ENCODE results near the gene SPPL3. TPM values are rescaled to one million over a fixed set of nuclear protein-coding genes. Genes with fewer than 3 reads are reported as not detected.

The SPPL3 gene
- total and polyA plus RNA-seq, 2 donors, result 10.9 to 22.4 TPM

Other genes starting within 250 kb of the SPPL3 start
- 52.0 TPM for gene MLEC, start 217.2 kb downstream of the SPPL3 start, total RNA-seq
- gene MLEC, start 217.2 kb downstream of the SPPL3 start, polyA plus RNA-seq, result 18.5 TPM
- 9.3 TPM for gene UNC119B, start 193.9 kb downstream of the SPPL3 start, total RNA-seq
- 12.0 TPM for gene UNC119B, start 193.9 kb downstream of the SPPL3 start, polyA plus RNA-seq
- 16.0 TPM for gene ACADS, start 178.5 kb downstream of the SPPL3 start, total RNA-seq
- 29.3 TPM for gene ACADS, start 178.5 kb downstream of the SPPL3 start, polyA plus RNA-seq
- gene HNF1A, start 74.2 kb upstream of the SPPL3 start, total RNA-seq, result not detected
- 0.09 TPM for gene HNF1A, start 74.2 kb upstream of the SPPL3 start, polyA plus RNA-seq
- gene C12orf43, start 112.1 kb upstream of the SPPL3 start, total RNA-seq, result 10.3 TPM
- gene C12orf43, start 112.1 kb upstream of the SPPL3 start, polyA plus RNA-seq, result 10.1 TPM
- gene OASL, start 134.9 kb upstream of the SPPL3 start, total RNA-seq, result 6.3 TPM
- gene OASL, start 134.9 kb upstream of the SPPL3 start, polyA plus RNA-seq, result 5.7 TPM
- gene P2RX7, start 228.5 kb upstream of the SPPL3 start, total RNA-seq, result 1.7 TPM
- 2.3 TPM for gene P2RX7, start 228.5 kb upstream of the SPPL3 start, polyA plus RNA-seq

Measured in thymus (tissue), 2 donors.